Kidney epithelial cell (primary cell): ENCODE results near the gene SORT1. TPM values are rescaled to one million over a fixed set of nuclear protein-coding genes. Genes with fewer than 3 reads are reported as not detected.
"Not testable (repeated sequence)": the region's sequence is repeated elsewhere in the genome, so short reads cannot be mapped to it uniquely, and the experiment has no call there.

ENCODE experiments used
- DNase-seq: peaks from one replicate; pipeline ENCODE4 v3.0.0-alpha.2; 2010; ENCODE audit warnings: low read depth
- H3K27me3 ChIP-seq: 2 replicates; pipeline ENCODE4 v1.6.0; 2011; ENCODE audit warnings: low read length; ENCODE audit not compliant: control insufficient read depth, insufficient read depth
- H3K36me3 ChIP-seq: 2 replicates; pipeline ENCODE4 v1.5.1; 2011; ENCODE audit warnings: low read length; ENCODE audit not compliant: control insufficient read depth, insufficient read depth
- H3K4me3 ChIP-seq: 2 replicates; pipeline ENCODE4 v1.5.1; 2011; ENCODE audit warnings: low read depth, mild to moderate bottlenecking, control low read depth, low read length
- CTCF ChIP-seq: IDR thresholded peaks from 2 replicates; pipeline ENCODE4 v1.5.1; 2011; ENCODE audit warnings: mild to moderate bottlenecking, moderate library complexity, low read length, control low read depth, inconsistent platforms; ENCODE audit not compliant: insufficient read depth, poor library complexity, severe bottlenecking
- total RNA-seq: library from RNA; depleted of rRNA; stranded (reverse); fragments of >200 nt; gene quantifications from 2 replicates; pipeline ENCODE4 v1.2.3, GENCODE V29; 2015

Gene SORT1
- total RNA-seq, 1 donor from 2014 or later: 65.2 TPM

GRCh38 chr1:109309347-109309746 lies 88.4 kb downstream of the SORT1 start:
- TF ChIP-seq CTCF: no peak
- Histone ChIP-seq H3K4me3 (no peak overlapping the region), H3K36me3 (no peaks in the 10 kb centered on the region), H3K27me3 (no peaks in the 10 kb centered on the region)
- DNase-seq: no peak

DNA sequence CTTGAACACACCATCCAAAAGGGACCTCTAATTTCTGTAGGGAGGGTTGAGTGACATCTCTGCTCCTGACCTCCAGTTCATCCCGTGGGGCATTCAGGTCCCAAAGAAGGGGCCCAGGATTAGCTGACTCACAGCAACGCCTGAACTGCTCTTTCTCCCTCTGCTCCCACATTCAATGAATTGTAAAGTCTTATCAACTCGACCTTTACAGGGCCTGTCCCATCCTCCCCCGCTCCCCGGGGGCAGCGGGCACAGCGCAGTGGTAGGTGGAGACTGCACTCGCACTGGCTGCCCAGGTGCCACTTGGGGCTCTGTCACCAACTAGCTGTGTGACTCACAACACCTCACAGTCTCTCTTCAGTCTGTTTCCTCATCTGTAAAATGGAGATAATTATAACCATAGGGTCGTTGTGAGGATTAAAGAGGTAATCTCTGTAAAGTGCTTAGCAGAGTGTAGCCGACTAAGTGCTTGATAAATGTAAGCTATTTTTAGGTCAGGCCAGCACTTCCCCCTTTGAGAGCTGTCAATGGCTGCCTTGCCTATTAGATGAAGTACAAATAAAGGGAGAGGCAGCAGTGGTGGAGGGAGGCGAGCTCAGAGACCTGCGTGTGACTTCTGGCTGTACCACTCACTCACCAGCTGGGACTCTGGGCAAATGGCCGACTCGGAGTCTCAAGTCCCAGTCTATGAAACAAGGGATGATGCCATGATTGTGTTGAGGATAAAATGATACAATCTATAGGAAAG lies 90.3 kb downstream of the SORT1 start:
- Histone ChIP-seq H3K4me3 (no peak overlapping the region), H3K27me3 (no peaks in the 10 kb centered on the region), H3K36me3 (no peaks in the 10 kb centered on the region)
- no peak for TF ChIP-seq CTCF
- DNase-seq: no peak

DNA sequence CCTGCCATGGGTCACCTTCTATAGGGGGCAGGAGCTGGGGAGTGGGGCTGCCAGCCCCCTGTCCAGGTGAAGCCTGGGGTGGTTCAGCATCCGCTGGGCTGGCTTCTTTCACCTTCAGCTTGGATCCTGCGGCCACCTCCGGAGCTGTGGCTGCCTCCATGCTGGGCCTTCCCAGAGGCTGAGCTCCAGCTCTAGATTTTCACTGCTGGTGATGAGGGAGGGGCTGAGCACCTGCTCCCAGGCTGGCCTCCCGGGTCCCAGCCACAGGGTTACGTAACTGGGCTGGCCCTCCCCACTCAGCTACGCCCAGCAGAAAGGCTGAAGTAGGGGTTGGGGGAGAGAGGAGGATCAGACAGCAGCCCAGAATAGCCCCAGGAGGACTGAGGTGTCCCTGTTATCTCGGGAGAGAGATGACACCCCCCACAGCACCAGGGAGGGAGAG lies 90.9 kb downstream of the SORT1 start, which contains the start of gene MYBPHL:
Gene MYBPHL (minus strand): TSS at position 180 of the 442 bp plus-strand sequence. CDS start 20 bp downstream, at position 160.
- H3K27me3 ChIP-seq: no peaks in the 10 kb centered on the region
- DNase-seq: no peak
- H3K4me3 ChIP-seq: no peak within 1 kb of the TSS
- H3K36me3 ChIP-seq: no peaks in the 10 kb centered on the region
- no peak for TF ChIP-seq CTCF

DNA sequence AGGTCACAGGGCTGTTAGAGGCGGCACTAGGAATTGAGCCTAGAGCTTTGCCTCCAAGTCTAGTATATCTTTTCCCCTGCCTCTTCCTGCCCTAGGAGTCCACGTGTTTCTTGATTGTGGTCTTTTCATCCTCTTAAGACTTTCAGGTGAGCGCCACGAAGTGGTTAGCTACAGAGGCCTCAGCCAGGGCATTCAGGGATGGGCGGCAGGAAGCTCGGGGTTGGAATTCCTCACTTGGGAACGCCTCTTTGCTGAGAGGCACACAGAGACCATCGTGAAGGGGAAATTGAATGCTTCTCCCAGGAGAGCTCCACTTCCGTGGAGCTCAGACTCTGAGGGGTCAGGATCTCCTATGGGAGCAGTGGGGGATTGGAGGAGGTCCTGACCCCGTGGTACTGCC lies 91.7 kb downstream of the SORT1 start:
- not testable (repeated sequence) for H3K36me3 ChIP-seq, H3K4me3 ChIP-seq, H3K27me3 ChIP-seq, DNase-seq

- no peak for TF ChIP-seq CTCF
- Histone ChIP-seq H3K4me3 (no peak overlapping the region), H3K36me3 (no peaks in the 10 kb centered on the region), H3K27me3 (no peaks in the 10 kb centered on the region)
- DNase-seq: no peak
Observed at GRCh38 chr1:109304226-109304920, 93.3 kb downstream of the SORT1 start.

GRCh38 chr1:109301874-109302273 lies 95.8 kb downstream of the SORT1 start:
- Histone ChIP-seq H3K27me3 (no peaks in the 10 kb centered on the region), H3K4me3 (no peak overlapping the region), H3K36me3 (no peaks in the 10 kb centered on the region)
- DNase-seq: no peak
- no peak for TF ChIP-seq CTCF
